ENCODE results near the gene CADPS.

The CADPS gene

GRCh38 chr3:62669161-62669560 lies 206.1 kb downstream of the CADPS start:
- DNase-seq = no peak
- TF ChIP-seq CTCF (IDR thresholded peaks at IDR 0.05; ENCODE audit: low read depth, low read length) = no peak
- H3K27me3 ChIP-seq = no peaks in the 10 kb centered on the region
- no peaks in the 10 kb centered on the region for H3K9me3 ChIP-seq
- H3K36me3 ChIP-seq = no peaks in the 10 kb centered on the region
- H3K4me3 ChIP-seq (ENCODE audit: low read depth, low read length) = no peak overlapping the region
- H3K4me1 ChIP-seq = peaks cover 7% of the 10 kb centered on the region

GRCh38 chr3:62667714-62668113 lies 207.5 kb downstream of the CADPS start:
- Histone ChIP-seq H3K27me3 (no peaks in the 10 kb centered on the region), H3K36me3 (no peaks in the 10 kb centered on the region), H3K4me1 (peaks cover 3% of the 10 kb centered on the region), H3K4me3 (ENCODE audit: low read depth, low read length) (no peak overlapping the region), H3K9me3 (no peaks in the 10 kb centered on the region)
- peak; percentile 54 for TF ChIP-seq CTCF (IDR thresholded peaks at IDR 0.05; ENCODE audit: low read depth, low read length)
- DNase-seq = no peak

- peak; percentile 93 for TF ChIP-seq CTCF (IDR thresholded peaks at IDR 0.05; ENCODE audit: low read depth, low read length)
- Histone ChIP-seq H3K4me3 (ENCODE audit: low read depth, low read length) (peak overlapping the region; percentile 23), H3K27me3 (no peaks in the 10 kb centered on the region), H3K36me3 (no peaks in the 10 kb centered on the region), H3K4me1 (peaks cover 9% of the 10 kb centered on the region), H3K9me3 (no peaks in the 10 kb centered on the region)
- peak; percentile 83 for DNase-seq
Measured at GRCh38 chr3:62665627-62666437, 209.4 kb downstream of the CADPS start.

GRCh38 chr3:62662677-62663076 lies 212.5 kb downstream of the CADPS start:
- Histone ChIP-seq H3K27me3 (no peaks in the 10 kb centered on the region), H3K4me3 (ENCODE audit: low read depth, low read length) (no peak overlapping the region), H3K36me3 (no peaks in the 10 kb centered on the region), H3K9me3 (no peaks in the 10 kb centered on the region), H3K4me1 (peaks cover 9% of the 10 kb centered on the region)
- TF ChIP-seq CTCF (IDR thresholded peaks at IDR 0.05; ENCODE audit: low read depth, low read length) = no peak
- DNase-seq = peak; percentile 66

GRCh38 chr3:62659660-62660059 lies 215.6 kb downstream of the CADPS start:
- no peak for DNase-seq
- peak; percentile 59 for TF ChIP-seq CTCF (IDR thresholded peaks at IDR 0.05; ENCODE audit: low read depth, low read length)
- Histone ChIP-seq H3K9me3 (no peaks in the 10 kb centered on the region), H3K4me3 (ENCODE audit: low read depth, low read length) (no peak overlapping the region), H3K4me1 (peaks cover 7% of the 10 kb centered on the region; the same call in 1 of the 2 replicates), H3K27me3 (no peaks in the 10 kb centered on the region), H3K36me3 (no peaks in the 10 kb centered on the region)

- no peaks in the 10 kb centered on the region for H3K4me1 ChIP-seq
- H3K36me3 ChIP-seq = no peaks in the 10 kb centered on the region
- H3K9me3 ChIP-seq = no peaks in the 10 kb centered on the region
- no peaks in the 10 kb centered on the region for H3K27me3 ChIP-seq
- no peak overlapping the region for H3K4me3 ChIP-seq (ENCODE audit: low read depth, low read length)
- no peak for DNase-seq
- no peak for TF ChIP-seq CTCF (IDR thresholded peaks at IDR 0.05; ENCODE audit: low read depth, low read length)
Measured at GRCh38 chr3:62655691-62656063, 219.5 kb downstream of the CADPS start.

All from BE2C (cell line).